HCT116 (cell line): Measurements from ENCODE around the gene NTSR2. TPM values are rescaled to one million over a fixed set of nuclear protein-coding genes. Genes with fewer than 3 reads are reported as not detected.

Experiments used
- ATAC-seq: fragments of 200-7000 bp; cut with Tn5 transposase; 2 replicates; pipeline ENCODE4 v1.9.1; 2020; ENCODE audit warnings: mild to moderate bottlenecking, moderate library complexity
- BruUV-seq: library from RNA; stranded (reverse); fragments of 400-500 nt; replicated peaks from 2 replicates; lab custom pipeline; 2021; lab: Mats Ljungman, UMichigan
- CTCF ChIA-PET: fragments of 300-600 bp; sonication (Branson Sonifier 250); formaldehyde crosslinking; loops from one replicate; lab custom pipeline; 2021; ENCODE audit warnings: antibody characterized with exemption; lab: Charles Lee
- POLR2A ChIA-PET: fragments of 300-600, 350-600 bp; sonication (Branson Sonifier 250); formaldehyde crosslinking; loops from one replicate; lab custom pipeline; 2021; ENCODE audit warnings: antibody characterized with exemption; lab: Charles Lee
- RAD21 ChIA-PET, 2 experiments: fragments of 300-600 bp; sonication (Branson Sonifier 250); formaldehyde crosslinking; loops; one replicate each; lab custom pipeline; 2023; ENCODE audit warnings: low total read pairs in 2 of 2; ENCODE audit not compliant: uncharacterized antibody in 2 of 2, unreplicated experiment in 2 of 2, low non-redundant PET in 1 of 2; lab: Charles Lee
- DNase-seq: peaks from one replicate; pipeline ENCODE4 v3.0.0-alpha.2; 2010; ENCODE audit warnings: low read depth, low spot score
- H2AFZ ChIP-seq: fragments of 200-600 bp; shearing (Covaris generic), sonication (generic); 2 replicates; pipeline ENCODE4 v1.6.1; 2017; ENCODE audit warnings: low read depth, mixed run types, mixed read lengths, antibody characterized with exemption, low read length; ENCODE audit not compliant: poor library complexity, severe bottlenecking
- H3K27ac ChIP-seq: 2 replicates; pipeline ENCODE4 v1.5.1; 2012; ENCODE audit warnings: low read depth, low read length
- H3K27me3 ChIP-seq: fragments of 200-600 bp; sonication (generic); 2 replicates; pipeline ENCODE4 v1.6.1; 2016; ENCODE audit warnings: mixed run types, low read length, mixed read lengths; ENCODE audit not compliant: insufficient read depth
- H3K36me3 ChIP-seq, 2 experiments: fragments of 200-500 bp in 1 of 2; fragments of 200-600 bp in 1 of 2; sonication (Bioruptor generic) in 1 of 2; sonication (generic) in 1 of 2; 2 replicates each; pipeline versions ENCODE4 v1.5.1 to v1.6.1; 2014 to 2016; ENCODE audit warnings: low read length in 2 of 2, inconsistent platforms in 1 of 2, mixed read lengths in 1 of 2, mixed run types in 1 of 2; ENCODE audit not compliant: insufficient read depth in 2 of 2, control insufficient read depth in 1 of 2
- H3K4me1 ChIP-seq, 2 experiments: fragments of 200-600 bp in 1 of 2; sonication (generic) in 1 of 2; 2 replicates each; pipeline versions ENCODE4 v1.5.1 to v1.6.1; 2012 to 2017; ENCODE audit warnings: low read length in 2 of 2, inconsistent platforms in 1 of 2, mild to moderate bottlenecking in 1 of 2, mixed read lengths in 1 of 2, mixed run types in 1 of 2, moderate library complexity in 1 of 2; ENCODE audit not compliant: insufficient read depth in 2 of 2, control insufficient read depth in 1 of 2
- H3K4me2 ChIP-seq: fragments of 200-600 bp; sonication (generic); 2 replicates; pipeline ENCODE4 v1.6.1; 2017; ENCODE audit warnings: mixed run types, low read length, mixed read lengths
- H3K4me3 ChIP-seq, 2 experiments: fragments of 200-600 bp in 1 of 2; sonication (generic) in 1 of 2; replicated peaks in 1 of 2; 2 replicates each; pipeline ENCODE4 v1.5.1; 2011 to 2016; ENCODE audit warnings: low read length in 2 of 2, control low read depth in 1 of 2, low read depth in 1 of 2, mild to moderate bottlenecking in 1 of 2, mixed read lengths in 1 of 2, mixed run types in 1 of 2
- H3K79me2 ChIP-seq: fragments of 200-600 bp; sonication (generic); 2 replicates; pipeline ENCODE4 v1.6.1; 2017; ENCODE audit warnings: mild to moderate bottlenecking, mixed run types, low read length, moderate library complexity, mixed read lengths; ENCODE audit not compliant: insufficient read depth
- H3K9ac ChIP-seq: fragments of 200-600 bp; sonication (generic); 2 replicates; pipeline ENCODE4 v1.6.1; 2016; ENCODE audit warnings: low read length, mixed read lengths
- H3K9me2 ChIP-seq: fragments of 200-600 bp; sonication (generic), shearing (Covaris generic); 2 replicates; pipeline ENCODE4 v1.6.1; 2017; ENCODE audit warnings: mixed run types, mild to moderate bottlenecking, moderate library complexity; ENCODE audit not compliant: insufficient read depth
- H3K9me3 ChIP-seq, 2 experiments: fragments of 200-500 bp in 1 of 2; fragments of 200-600 bp in 1 of 2; sonication (Bioruptor generic) in 1 of 2; sonication (generic) in 1 of 2; 2 replicates each; pipeline ENCODE4 v1.6.1; 2014 to 2017; ENCODE audit warnings: low read length in 2 of 2, mixed read lengths in 2 of 2, inconsistent platforms in 1 of 2, low read depth in 1 of 2, mild to moderate bottlenecking in 1 of 2, mixed run types in 1 of 2, moderate library complexity in 1 of 2; ENCODE audit not compliant: control insufficient read depth in 1 of 2, insufficient read depth in 1 of 2
- H4K20me1 ChIP-seq: fragments of 200-600 bp; sonication (generic), shearing (Covaris generic); 2 replicates; pipeline ENCODE4 v1.6.1; 2017; ENCODE audit warnings: mixed run types, mild to moderate bottlenecking, moderate library complexity; ENCODE audit not compliant: insufficient read depth
- CBX3 ChIP-seq: IDR thresholded peaks from 2 replicates; pipeline ENCODE4 v1.6.1; 2012; ENCODE audit warnings: low read depth
- EZH2 ChIP-seq: fragments of 200-600 bp; sonication (generic); IDR thresholded peaks from 2 replicates; pipeline ENCODE4 v1.6.1; 2017; ENCODE audit warnings: antibody characterized with exemption, mixed run types
- EZH2phosphoT487 ChIP-seq: fragments of 200-600 bp; IDR thresholded peaks from 2 replicates; pipeline ENCODE4 v1.6.1; 2018; ENCODE audit warnings: antibody characterized with exemption, borderline replicate concordance
- FOSL1 ChIP-seq: IDR thresholded peaks from 2 replicates; pipeline ENCODE4 v1.6.1; 2012; ENCODE audit warnings: low read depth
- JUND ChIP-seq: IDR thresholded peaks from 2 replicates; pipeline ENCODE4 v1.6.1; 2012
- POLR2AphosphoS5 ChIP-seq: IDR thresholded peaks from 2 replicates; pipeline ENCODE4 v1.6.1; 2011; ENCODE audit warnings: mild to moderate bottlenecking, low read depth, low read length, moderate library complexity
- RAD21 ChIP-seq: IDR thresholded peaks from 2 replicates; pipeline ENCODE4 v1.6.1; 2012; ENCODE audit warnings: low read depth, mild to moderate bottlenecking
- SP1 ChIP-seq: IDR thresholded peaks from 2 replicates; pipeline ENCODE4 v1.6.1; 2012; ENCODE audit warnings: low read depth
- SRF ChIP-seq: IDR thresholded peaks from 2 replicates; pipeline ENCODE4 v1.6.1; 2012; ENCODE audit warnings: low read depth
- YY1 ChIP-seq: IDR thresholded peaks from 2 replicates; pipeline ENCODE4 v1.6.1; 2011; ENCODE audit warnings: low read length, low read depth, moderate library complexity, mild to moderate bottlenecking; ENCODE audit not compliant: insufficient replicate concordance; ENCODE audit errors: extremely low read depth
- ZFX ChIP-seq: fragments of 450-650 bp; IDR thresholded peaks from 2 replicates; pipeline ENCODE4 v1.6.1; 2017
- ZNF274 ChIP-seq: fragments of 200-500 bp; sonication (Bioruptor generic); IDR thresholded peaks from 2 replicates; pipeline ENCODE4 v1.6.1; 2014; ENCODE audit warnings: mild to moderate bottlenecking, low read depth, low read length, inconsistent platforms
- intact Hi-C: fragments of 100-400 bp; cut with micrococcal nuclease; formaldehyde crosslinking; loops from 2 replicates; pipeline ENCODE4 v1.10.0; 2022
- total RNA-seq: library from RNA; stranded (reverse); gene quantifications from one replicate; pipeline ENCODE4 v1.2.1, GENCODE V29; 2021; ENCODE audit not compliant: unreplicated experiment
- TF ChIP-seq, protein P1 (sequence below), 3 experiments: fragments of 200-600 bp in 1 of 3; sonication (generic) in 1 of 3; IDR thresholded peaks in 2 of 3; conservative IDR thresholded peaks in 1 of 3; 2 replicates each; pipeline ENCODE4 v1.5.1; 2012 to 2017; ENCODE audit warnings: low read depth in 2 of 3, low read length in 2 of 3, antibody characterized with exemption in 1 of 3, borderline replicate concordance in 1 of 3, control low read depth in 1 of 3, mild to moderate bottlenecking in 1 of 3, mixed read lengths in 1 of 3, mixed run types in 1 of 3, moderate library complexity in 1 of 3; ENCODE audit not compliant: insufficient read depth in 1 of 3
- TF ChIP-seq, protein P2 (sequence below): IDR thresholded peaks from 2 replicates; pipeline ENCODE4 v1.6.1; 2012
- TF ChIP-seq, protein P3 (sequence below): IDR thresholded peaks from 2 replicates; pipeline ENCODE4 v1.6.1; 2012; ENCODE audit warnings: low read depth
- TF ChIP-seq, protein P4 (sequence below): IDR thresholded peaks from 2 replicates; pipeline ENCODE4 v1.6.1; 2012

The NTSR2 gene
- total RNA-seq, 1 experiment from 2014 or later = not detected

DNA sequence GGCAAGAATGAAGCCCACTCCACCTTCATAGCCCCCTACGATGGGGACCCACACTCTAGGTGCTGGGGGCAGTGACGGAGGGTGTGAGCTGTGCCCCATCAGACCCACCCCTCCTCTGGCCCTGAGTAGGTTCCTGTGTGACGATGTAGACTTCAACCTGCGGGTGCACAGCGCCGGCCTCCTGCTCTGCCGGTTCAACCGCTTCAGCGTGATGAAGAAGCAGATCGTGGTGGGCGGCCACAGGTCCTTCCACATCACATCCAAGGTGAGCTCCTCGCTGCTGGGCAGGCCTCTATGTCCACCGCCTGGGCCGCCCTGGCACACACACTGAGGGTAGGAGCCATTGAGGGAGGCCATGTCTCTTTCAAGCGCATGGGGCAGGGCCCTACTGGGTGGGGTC is 34.9 kb downstream of the NTSR2 start:
- intact Hi-C loops = no loop called here
- H3K27ac ChIP-seq = no peak overlapping the region
- no peaks in the 10 kb centered on the region for H3K36me3 ChIP-seq
- no peaks in the 10 kb centered on the region for H3K9me3 ChIP-seq
- ChIA-PET CTCF (no interaction called here), POLR2A (no interaction called here), RAD21 (no interaction called here)
- no peaks in the 10 kb centered on the region for H4K20me1 ChIP-seq
- H2AFZ ChIP-seq = no peak overlapping the region
- H3K9ac ChIP-seq = no peak overlapping the region
- no peak overlapping the region for H3K4me2 ChIP-seq
- DNase-seq (no peak), ATAC-seq (no peak)
- no peak overlapping the region for H3K4me3 ChIP-seq
- no peak for TF ChIP-seq POLR2AphosphoS5
- no peak for TF ChIP-seq JUND
- TF ChIP-seq RAD21 = no peak
- no peak for TF ChIP-seq ZNF274
- TF ChIP-seq SRF = no peak
- TF ChIP-seq, protein P1, sequence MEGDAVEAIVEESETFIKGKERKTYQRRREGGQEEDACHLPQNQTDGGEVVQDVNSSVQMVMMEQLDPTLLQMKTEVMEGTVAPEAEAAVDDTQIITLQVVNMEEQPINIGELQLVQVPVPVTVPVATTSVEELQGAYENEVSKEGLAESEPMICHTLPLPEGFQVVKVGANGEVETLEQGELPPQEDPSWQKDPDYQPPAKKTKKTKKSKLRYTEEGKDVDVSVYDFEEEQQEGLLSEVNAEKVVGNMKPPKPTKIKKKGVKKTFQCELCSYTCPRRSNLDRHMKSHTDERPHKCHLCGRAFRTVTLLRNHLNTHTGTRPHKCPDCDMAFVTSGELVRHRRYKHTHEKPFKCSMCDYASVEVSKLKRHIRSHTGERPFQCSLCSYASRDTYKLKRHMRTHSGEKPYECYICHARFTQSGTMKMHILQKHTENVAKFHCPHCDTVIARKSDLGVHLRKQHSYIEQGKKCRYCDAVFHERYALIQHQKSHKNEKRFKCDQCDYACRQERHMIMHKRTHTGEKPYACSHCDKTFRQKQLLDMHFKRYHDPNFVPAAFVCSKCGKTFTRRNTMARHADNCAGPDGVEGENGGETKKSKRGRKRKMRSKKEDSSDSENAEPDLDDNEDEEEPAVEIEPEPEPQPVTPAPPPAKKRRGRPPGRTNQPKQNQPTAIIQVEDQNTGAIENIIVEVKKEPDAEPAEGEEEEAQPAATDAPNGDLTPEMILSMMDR (IDR thresholded peaks at IDR 0.05 in 2 of 3, conservative IDR thresholded peaks at IDR 0.05 in 1 of 3; ENCODE audit: borderline replicate concordance in 1 of 3, insufficient read depth in 1 of 3, low read depth in 2 of 3, low read length in 2 of 3) = no peak
- no peak for TF ChIP-seq CBX3
- no peak for TF ChIP-seq EZH2
- TF ChIP-seq, protein P2, sequence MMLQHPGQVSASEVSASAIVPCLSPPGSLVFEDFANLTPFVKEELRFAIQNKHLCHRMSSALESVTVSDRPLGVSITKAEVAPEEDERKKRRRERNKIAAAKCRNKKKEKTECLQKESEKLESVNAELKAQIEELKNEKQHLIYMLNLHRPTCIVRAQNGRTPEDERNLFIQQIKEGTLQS = no peak
- TF ChIP-seq, protein P3, sequence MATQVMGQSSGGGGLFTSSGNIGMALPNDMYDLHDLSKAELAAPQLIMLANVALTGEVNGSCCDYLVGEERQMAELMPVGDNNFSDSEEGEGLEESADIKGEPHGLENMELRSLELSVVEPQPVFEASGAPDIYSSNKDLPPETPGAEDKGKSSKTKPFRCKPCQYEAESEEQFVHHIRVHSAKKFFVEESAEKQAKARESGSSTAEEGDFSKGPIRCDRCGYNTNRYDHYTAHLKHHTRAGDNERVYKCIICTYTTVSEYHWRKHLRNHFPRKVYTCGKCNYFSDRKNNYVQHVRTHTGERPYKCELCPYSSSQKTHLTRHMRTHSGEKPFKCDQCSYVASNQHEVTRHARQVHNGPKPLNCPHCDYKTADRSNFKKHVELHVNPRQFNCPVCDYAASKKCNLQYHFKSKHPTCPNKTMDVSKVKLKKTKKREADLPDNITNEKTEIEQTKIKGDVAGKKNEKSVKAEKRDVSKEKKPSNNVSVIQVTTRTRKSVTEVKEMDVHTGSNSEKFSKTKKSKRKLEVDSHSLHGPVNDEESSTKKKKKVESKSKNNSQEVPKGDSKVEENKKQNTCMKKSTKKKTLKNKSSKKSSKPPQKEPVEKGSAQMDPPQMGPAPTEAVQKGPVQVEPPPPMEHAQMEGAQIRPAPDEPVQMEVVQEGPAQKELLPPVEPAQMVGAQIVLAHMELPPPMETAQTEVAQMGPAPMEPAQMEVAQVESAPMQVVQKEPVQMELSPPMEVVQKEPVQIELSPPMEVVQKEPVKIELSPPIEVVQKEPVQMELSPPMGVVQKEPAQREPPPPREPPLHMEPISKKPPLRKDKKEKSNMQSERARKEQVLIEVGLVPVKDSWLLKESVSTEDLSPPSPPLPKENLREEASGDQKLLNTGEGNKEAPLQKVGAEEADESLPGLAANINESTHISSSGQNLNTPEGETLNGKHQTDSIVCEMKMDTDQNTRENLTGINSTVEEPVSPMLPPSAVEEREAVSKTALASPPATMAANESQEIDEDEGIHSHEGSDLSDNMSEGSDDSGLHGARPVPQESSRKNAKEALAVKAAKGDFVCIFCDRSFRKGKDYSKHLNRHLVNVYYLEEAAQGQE = no peak
- no peak for TF ChIP-seq EZH2phosphoT487
- TF ChIP-seq FOSL1 = no peak
- no peak for TF ChIP-seq YY1
- no peak for TF ChIP-seq SP1
- TF ChIP-seq, protein P4, sequence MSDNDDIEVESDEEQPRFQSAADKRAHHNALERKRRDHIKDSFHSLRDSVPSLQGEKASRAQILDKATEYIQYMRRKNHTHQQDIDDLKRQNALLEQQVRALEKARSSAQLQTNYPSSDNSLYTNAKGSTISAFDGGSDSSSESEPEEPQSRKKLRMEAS = no peak
- TF ChIP-seq ZFX = no peak
- no TSS peak for BruUV-seq
- no peaks in the 10 kb centered on the region for H3K27me3 ChIP-seq
- H3K9me2 ChIP-seq = no peaks in the 10 kb centered on the region
- no peaks in the 10 kb centered on the region for H3K79me2 ChIP-seq
- H3K4me1 ChIP-seq = no peaks in the 10 kb centered on the region; a peak in 1 of 4 replicates
